ENCODE results near the gene IFIT3.
"Not testable (repeated sequence)": the region's sequence is repeated elsewhere in the genome, so short reads cannot be mapped to it uniquely, and the experiment has no call there.

The IFIT3 gene

GRCh38 chr10:89338713-89339112 is 10.9 kb downstream of the IFIT3 start:
- no peak for DNase-seq

GRCh38 chr10:89339875-89340274 is 12.1 kb downstream of the IFIT3 start:
- no peak for DNase-seq

- DNase-seq = no peak
These were observed 13.9 kb downstream of the IFIT3 start for GRCh38 chr10:89341649-89342048.

GRCh38 chr10:89342206-89342958 is 14.6 kb downstream of the IFIT3 start:
- no peak for DNase-seq

GRCh38 chr10:89343089-89343767 is 15.4 kb downstream of the IFIT3 start:
- no peak for DNase-seq

GRCh38 chr10:89344156-89344555 is 16.4 kb downstream of the IFIT3 start:
- DNase-seq = no peak

- DNase-seq = no peak
These were observed 17.7 kb downstream of the IFIT3 start for GRCh38 chr10:89345367-89346000.

- DNase-seq = no peak
These were observed 18.8 kb downstream of the IFIT3 start for GRCh38 chr10:89346405-89347254.

GRCh38 chr10:89347701-89348457 is 20.1 kb downstream of the IFIT3 start:
- no peak for DNase-seq

- DNase-seq = no peak
These were observed 20.7 kb downstream of the IFIT3 start for GRCh38 chr10:89348481-89348880.

- no peak for DNase-seq
These were observed 21.2 kb downstream of the IFIT3 start for GRCh38 chr10:89348975-89349374.

- DNase-seq = not testable (repeated sequence)
These were observed 23.0 kb downstream of the IFIT3 start for GRCh38 chr10:89350631-89351315.

GRCh38 chr10:89351412-89351779 is 23.6 kb downstream of the IFIT3 start:
- DNase-seq = no peak

- no peak for DNase-seq
These were observed 24.2 kb downstream of the IFIT3 start for GRCh38 chr10:89351780-89352597.

GRCh38 chr10:89352802-89353201 is 25.0 kb downstream of the IFIT3 start:
- DNase-seq = no peak

- no peak for DNase-seq
These were observed 27.7 kb downstream of the IFIT3 start for GRCh38 chr10:89355394-89355931.

GRCh38 chr10:89357096-89357495 is 29.3 kb downstream of the IFIT3 start:
- no peak for DNase-seq

GRCh38 chr10:89357975-89358374 is 30.2 kb downstream of the IFIT3 start:
- DNase-seq = no peak

GRCh38 chr10:89360157-89360556 is 32.4 kb downstream of the IFIT3 start:
- DNase-seq = no peak

- no peak for DNase-seq
These were observed 35.1 kb downstream of the IFIT3 start for GRCh38 chr10:89362929-89363328.

All from NCI-H187 (cell line).